Measurements from ENCODE around the gene MED16.

Gene MED16

DNA sequence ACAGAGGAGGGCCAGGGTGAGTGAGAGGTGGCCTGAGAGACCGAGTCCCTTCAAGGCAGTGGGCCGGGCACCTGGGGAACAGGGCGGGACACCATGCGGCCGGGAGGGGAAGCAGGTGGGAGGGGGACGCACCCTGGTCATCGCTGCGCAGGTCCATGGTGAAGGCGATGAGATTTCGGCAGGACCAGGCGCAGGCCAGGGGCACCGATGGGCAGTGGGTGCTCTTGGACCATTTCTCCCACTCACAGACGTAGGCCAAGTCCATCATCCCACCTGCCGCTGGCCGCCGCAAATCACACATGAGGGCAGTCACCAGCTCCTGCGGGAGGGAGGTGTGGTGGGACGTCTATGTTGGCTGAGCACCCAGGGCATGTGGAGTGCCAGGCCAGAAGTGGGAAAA, 2.2 kb downstream of the MED16 start:
- DNase-seq (ENCODE audit: low spot score), result no peak
- Histone ChIP-seq H3K4me3 (no peak overlapping the region), H3K27ac (no peak overlapping the region)
- TF ChIP-seq, protein P1, sequence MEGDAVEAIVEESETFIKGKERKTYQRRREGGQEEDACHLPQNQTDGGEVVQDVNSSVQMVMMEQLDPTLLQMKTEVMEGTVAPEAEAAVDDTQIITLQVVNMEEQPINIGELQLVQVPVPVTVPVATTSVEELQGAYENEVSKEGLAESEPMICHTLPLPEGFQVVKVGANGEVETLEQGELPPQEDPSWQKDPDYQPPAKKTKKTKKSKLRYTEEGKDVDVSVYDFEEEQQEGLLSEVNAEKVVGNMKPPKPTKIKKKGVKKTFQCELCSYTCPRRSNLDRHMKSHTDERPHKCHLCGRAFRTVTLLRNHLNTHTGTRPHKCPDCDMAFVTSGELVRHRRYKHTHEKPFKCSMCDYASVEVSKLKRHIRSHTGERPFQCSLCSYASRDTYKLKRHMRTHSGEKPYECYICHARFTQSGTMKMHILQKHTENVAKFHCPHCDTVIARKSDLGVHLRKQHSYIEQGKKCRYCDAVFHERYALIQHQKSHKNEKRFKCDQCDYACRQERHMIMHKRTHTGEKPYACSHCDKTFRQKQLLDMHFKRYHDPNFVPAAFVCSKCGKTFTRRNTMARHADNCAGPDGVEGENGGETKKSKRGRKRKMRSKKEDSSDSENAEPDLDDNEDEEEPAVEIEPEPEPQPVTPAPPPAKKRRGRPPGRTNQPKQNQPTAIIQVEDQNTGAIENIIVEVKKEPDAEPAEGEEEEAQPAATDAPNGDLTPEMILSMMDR (IDR thresholded peaks at IDR 0.05), result no peak

DNA sequence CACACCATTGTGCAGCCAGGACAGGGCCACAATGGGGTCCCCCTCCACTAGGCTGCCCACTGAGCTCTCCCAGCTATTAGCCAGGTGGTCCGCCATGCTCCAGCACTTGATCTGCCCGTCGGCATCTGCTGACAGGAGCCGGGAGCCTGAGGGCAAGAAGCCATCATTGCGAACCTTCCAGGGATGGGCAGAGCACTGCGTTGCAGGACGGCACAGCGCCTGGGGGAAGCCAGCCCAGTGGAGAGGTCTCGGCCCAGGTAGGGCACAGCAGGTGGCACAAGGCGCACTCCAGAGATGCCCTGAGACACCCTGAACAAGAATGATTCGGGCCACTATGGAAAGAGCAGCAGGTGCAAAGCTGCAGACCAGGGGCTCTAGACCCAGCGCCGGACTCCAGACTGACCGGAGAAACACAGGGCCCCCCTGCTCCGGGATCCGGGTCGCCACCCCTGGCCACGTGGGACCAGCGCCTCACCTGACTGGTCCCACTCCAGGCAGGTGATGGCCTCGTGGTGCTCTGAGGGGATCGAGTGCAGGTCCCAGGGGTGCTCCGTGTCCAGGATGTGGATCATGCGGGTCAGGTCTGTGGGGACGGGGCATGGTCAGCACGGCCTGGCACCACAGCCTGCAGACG, 3.2 kb downstream of the MED16 start:
- no peak overlapping the region for H3K4me3 ChIP-seq
- TF ChIP-seq, protein P1 (IDR thresholded peaks at IDR 0.05), result no peak
- DNase-seq (ENCODE audit: low spot score), result no peak
- no peak overlapping the region for H3K27ac ChIP-seq

DNA sequence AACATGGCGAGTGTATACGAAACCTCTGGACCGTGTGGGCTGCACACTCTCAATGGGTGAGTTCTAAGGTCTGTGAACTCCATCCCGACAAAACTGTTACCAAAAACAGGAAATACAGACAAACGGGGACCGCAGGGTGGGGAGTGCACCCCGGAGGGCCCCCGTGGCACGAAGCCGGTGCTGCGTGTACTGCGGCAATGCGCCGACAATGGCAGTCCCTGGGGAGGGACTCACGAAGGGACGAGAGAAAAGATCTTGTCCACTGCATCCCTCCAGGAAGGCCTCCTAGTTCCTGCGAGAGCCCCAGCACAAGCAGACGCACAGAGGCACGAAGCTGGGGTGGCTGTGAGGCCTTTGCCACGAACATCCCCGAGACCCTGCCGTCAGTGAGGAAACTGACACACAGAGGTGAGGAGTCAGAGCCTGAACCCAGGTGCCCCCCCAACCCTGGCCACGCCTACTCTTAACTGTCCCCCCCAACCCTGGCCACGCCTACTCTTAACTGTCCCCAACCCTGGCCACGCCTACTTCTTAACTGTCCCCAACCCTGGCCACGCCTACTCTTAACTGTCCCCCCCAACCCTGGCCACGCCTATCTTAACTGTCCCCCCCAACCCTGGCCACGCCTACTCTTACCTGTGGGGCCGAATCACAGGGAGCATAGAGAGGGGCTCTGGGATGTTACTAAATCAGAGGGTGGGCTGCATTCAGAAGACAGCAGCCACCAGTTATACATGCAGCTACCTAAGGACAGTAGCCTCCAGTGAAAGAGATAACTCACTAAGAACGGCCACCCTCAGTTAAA, 4.2 kb downstream of the MED16 start:
- no peak overlapping the region for H3K27ac ChIP-seq
- no peak overlapping the region for H3K4me3 ChIP-seq
- TF ChIP-seq, protein P1 (IDR thresholded peaks at IDR 0.05), result no peak
- no peak for DNase-seq (ENCODE audit: low spot score)

DNA sequence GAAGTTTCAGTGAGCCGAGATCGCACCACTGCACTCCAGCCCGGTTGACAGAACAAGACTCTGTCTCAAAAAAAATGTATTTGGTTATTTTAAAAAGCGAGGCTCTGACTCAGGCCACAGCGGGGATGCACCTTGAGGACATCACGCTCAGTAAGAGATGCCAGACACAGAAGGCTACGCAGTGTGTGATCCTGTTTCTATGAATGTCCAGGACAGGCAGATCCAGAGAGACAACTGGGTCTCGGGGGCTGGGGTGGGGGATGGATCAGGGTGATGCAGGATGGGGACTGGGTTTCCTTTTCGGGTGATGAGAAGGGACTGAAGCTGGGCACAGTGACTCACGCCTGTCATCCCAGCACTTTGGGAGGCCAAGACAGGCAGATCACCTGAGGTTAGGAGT, 5.4 kb downstream of the MED16 start:
- no peak overlapping the region for H3K4me3 ChIP-seq

DNA sequence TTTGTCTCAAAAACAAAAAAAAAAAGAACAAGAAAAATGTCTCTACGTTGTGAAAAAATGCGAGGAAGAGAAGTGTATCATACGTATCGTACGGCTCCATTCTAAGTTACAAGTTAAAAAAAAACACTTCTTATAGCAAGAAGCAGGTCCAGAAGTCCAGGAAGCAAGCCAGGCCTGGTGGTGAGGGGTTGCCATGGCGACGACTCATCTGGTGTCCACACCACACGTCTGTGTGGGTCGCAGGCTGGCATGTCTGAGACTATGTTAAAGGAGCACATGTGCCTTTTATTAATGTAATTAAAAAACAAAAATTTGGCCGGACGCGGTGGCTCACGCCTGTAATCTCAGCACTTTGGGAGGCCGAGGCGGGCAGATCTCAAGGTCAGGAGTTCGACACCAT, 5.9 kb downstream of the MED16 start:
- DNase-seq (ENCODE audit: low spot score), result no peak
- no peak overlapping the region for H3K27ac ChIP-seq
- TF ChIP-seq, protein P1 (IDR thresholded peaks at IDR 0.05), result no peak
- H3K4me3 ChIP-seq, result no peak overlapping the region

More for the DNA sequence above, 5.4 kb downstream of the MED16 start:
- DNase-seq (ENCODE audit: low spot score), result no peak
- H3K27ac ChIP-seq, result no peak overlapping the region
- TF ChIP-seq, protein P1 (IDR thresholded peaks at IDR 0.05), result no peak

DNA sequence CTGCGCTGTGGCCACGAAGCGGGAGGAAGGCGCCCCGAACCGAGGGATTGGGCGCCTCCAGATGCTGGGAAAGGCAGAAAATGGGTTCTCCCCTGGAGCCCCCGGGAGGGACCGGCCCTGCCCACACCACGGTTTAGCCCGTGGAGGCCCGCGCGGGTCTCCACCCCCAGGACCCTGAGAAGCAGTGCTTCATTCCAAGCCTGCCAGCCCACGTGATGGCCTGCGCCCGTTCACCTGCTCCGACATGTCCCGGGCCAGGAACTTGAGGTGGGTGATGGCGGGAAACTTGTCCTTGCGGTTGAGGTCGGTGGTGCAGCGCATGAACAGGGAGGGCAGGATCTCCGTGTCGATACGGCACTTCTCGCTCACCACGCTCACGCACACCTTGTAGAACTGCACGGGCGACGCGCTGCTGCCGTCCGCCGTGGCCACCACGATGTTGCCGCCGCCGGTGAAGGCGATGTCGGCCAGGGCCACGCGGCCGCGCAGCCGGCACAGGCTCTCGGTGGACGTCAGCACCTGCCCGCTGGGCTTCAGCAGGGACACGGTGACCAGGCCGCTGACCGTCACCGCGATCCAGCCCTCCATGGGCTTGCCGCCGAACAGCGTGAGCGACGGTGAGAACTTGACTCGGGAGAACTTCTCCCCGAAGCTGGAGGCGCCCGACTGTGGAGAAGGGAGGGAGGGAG, 7.3 kb downstream of the MED16 start:
- Histone ChIP-seq H3K27ac (no peak overlapping the region), H3K4me3 (no peak overlapping the region)
- TF ChIP-seq, protein P1 (IDR thresholded peaks at IDR 0.05), result no peak
- DNase-seq (ENCODE audit: low spot score), result no peak
